GM23248 (cell line): ENCODE data around the gene BHLHE23.

Source experiments
- EZH2 ChIP-seq: fragments of 200-600 bp; sonication (generic); IDR thresholded peaks from 2 replicates; pipeline ENCODE4 v1.6.1; 2018; ENCODE audit warnings: antibody characterized with exemption, mild to moderate bottlenecking; ENCODE audit not compliant: insufficient read depth, poor library complexity, severe bottlenecking
- EZH2phosphoT487 ChIP-seq: fragments of 200-600 bp; sonication (generic); IDR thresholded peaks from 2 replicates; pipeline ENCODE4 v1.6.1; 2018; ENCODE audit warnings: antibody characterized with exemption, moderate library complexity, mild to moderate bottlenecking, low read depth; ENCODE audit not compliant: insufficient read depth

GRCh38 chr20:62980970-62981369 lies 25.8 kb downstream of the BHLHE23 start:
- TF ChIP-seq EZH2phosphoT487 (no peak), EZH2 (no peak)
